Ishikawa (cell line): ENCODE results near the gene CTNNB1.

Source experiments
- CEBPB ChIP-seq: IDR thresholded peaks from 2 replicates; pipeline ENCODE4 v1.6.1; 2012
- CREB1 ChIP-seq: IDR thresholded peaks from 2 replicates; pipeline ENCODE4 v1.6.1; 2012; ENCODE audit warnings: low read depth
- EGR1 ChIP-seq: IDR thresholded peaks from 2 replicates; pipeline ENCODE4 v1.6.1; 2012
- EP300 ChIP-seq: IDR thresholded peaks from 2 replicates; pipeline ENCODE4 v1.6.1; 2012; ENCODE audit warnings: borderline replicate concordance
- FOXM1 ChIP-seq: IDR thresholded peaks from 2 replicates; pipeline ENCODE4 v1.6.1; 2012; ENCODE audit warnings: low read depth, borderline replicate concordance
- NFIC ChIP-seq: IDR thresholded peaks from 2 replicates; pipeline ENCODE4 v1.6.1; 2012
- RAD21 ChIP-seq: IDR thresholded peaks from 2 replicates; pipeline ENCODE4 v1.6.1; 2012; ENCODE audit warnings: low read depth
- TAF1 ChIP-seq: IDR thresholded peaks from 2 replicates; pipeline ENCODE4 v1.6.1; 2012; ENCODE audit warnings: low read depth, mild to moderate bottlenecking
- TCF12 ChIP-seq: IDR thresholded peaks from 2 replicates; pipeline ENCODE4 v1.6.1; 2012; ENCODE audit warnings: low read depth
- TEAD4 ChIP-seq: IDR thresholded peaks from 2 replicates; pipeline ENCODE4 v1.6.1; 2012
- USF1 ChIP-seq: IDR thresholded peaks from 2 replicates; pipeline ENCODE4 v1.6.1; 2012
- YY1 ChIP-seq: IDR thresholded peaks from 2 replicates; pipeline ENCODE4 v1.6.1; 2012; ENCODE audit warnings: low read depth
- ZBTB7A ChIP-seq: IDR thresholded peaks from 2 replicates; pipeline ENCODE4 v1.6.1; 2012; ENCODE audit warnings: low read depth
- TF ChIP-seq, protein P1 (sequence below): IDR thresholded peaks from 2 replicates; pipeline ENCODE4 v1.6.1; 2012; ENCODE audit warnings: low read depth, mild to moderate bottlenecking
- TF ChIP-seq, protein P2 (sequence below): IDR thresholded peaks from 2 replicates; pipeline ENCODE4 v1.6.1; 2012

Gene CTNNB1

DNA sequence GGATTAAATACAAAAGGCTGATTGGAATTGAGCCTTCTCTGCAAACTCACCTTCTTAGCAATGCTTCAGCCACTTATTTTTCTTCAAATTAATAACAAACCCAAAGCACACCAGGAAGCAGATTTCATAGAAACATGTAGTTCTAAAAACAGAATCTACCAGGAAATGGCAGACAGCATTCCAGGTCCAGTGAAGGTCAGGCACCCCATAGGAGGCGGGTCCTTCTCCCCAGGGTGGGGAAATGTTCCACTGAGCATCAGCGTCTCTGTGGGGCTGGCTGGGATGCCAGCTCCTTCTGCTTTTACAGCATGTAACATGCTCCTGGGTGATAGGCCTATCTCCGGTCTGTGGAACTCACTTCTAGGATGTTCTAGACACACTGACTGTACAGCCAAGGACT lies 49.2 kb downstream of the CTNNB1 start:
- TF ChIP-seq RAD21 (no peak), TEAD4 (no peak), EP300 (no peak), YY1 (no peak), CEBPB (no peak), TAF1 (no peak), FOXM1 (no peak), ZBTB7A (no peak), NFIC (no peak), CREB1 (no peak), EGR1 (no peak), USF1 (no peak), TCF12 (no peak)
- TF ChIP-seq, protein P1, sequence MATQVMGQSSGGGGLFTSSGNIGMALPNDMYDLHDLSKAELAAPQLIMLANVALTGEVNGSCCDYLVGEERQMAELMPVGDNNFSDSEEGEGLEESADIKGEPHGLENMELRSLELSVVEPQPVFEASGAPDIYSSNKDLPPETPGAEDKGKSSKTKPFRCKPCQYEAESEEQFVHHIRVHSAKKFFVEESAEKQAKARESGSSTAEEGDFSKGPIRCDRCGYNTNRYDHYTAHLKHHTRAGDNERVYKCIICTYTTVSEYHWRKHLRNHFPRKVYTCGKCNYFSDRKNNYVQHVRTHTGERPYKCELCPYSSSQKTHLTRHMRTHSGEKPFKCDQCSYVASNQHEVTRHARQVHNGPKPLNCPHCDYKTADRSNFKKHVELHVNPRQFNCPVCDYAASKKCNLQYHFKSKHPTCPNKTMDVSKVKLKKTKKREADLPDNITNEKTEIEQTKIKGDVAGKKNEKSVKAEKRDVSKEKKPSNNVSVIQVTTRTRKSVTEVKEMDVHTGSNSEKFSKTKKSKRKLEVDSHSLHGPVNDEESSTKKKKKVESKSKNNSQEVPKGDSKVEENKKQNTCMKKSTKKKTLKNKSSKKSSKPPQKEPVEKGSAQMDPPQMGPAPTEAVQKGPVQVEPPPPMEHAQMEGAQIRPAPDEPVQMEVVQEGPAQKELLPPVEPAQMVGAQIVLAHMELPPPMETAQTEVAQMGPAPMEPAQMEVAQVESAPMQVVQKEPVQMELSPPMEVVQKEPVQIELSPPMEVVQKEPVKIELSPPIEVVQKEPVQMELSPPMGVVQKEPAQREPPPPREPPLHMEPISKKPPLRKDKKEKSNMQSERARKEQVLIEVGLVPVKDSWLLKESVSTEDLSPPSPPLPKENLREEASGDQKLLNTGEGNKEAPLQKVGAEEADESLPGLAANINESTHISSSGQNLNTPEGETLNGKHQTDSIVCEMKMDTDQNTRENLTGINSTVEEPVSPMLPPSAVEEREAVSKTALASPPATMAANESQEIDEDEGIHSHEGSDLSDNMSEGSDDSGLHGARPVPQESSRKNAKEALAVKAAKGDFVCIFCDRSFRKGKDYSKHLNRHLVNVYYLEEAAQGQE: no peak
- TF ChIP-seq, protein P2, sequence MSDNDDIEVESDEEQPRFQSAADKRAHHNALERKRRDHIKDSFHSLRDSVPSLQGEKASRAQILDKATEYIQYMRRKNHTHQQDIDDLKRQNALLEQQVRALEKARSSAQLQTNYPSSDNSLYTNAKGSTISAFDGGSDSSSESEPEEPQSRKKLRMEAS: no peak

DNA sequence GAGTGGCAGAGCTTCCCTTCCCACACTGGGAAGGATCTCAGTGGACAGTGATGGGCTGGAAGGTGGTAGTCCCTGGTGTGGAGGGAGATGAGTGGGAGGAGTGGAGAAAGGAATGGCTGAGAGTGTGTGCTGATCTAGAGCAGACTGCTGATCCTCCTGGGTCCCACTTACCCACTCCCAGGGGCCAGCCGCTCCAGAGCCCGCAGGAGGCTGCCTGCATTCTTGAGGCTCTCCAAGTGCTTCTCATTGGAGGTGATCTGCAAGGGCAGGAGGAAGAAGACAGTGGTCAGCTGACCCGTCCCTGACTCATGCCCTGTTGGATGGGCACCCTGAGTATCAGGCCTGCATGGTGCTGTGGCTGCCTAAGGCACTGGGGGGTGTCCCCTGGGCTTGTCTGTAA lies 50.0 kb downstream of the CTNNB1 start:
- TF ChIP-seq USF1 (no peak), YY1 (no peak), EGR1 (no peak), RAD21 (no peak), TEAD4 (no peak), CEBPB (no peak), NFIC (no peak), TCF12 (no peak), TAF1 (no peak), FOXM1 (no peak), CREB1 (no peak), ZBTB7A (no peak), EP300 (no peak)
- TF ChIP-seq, protein P1: no peak
- TF ChIP-seq, protein P2: no peak

- TF ChIP-seq USF1 (no peak), TEAD4 (no peak), TAF1 (no peak), NFIC (no peak)
- TF ChIP-seq, protein P2: no peak
Measured at GRCh38 chr3:41250825-41251224, 51.5 kb downstream of the CTNNB1 start.

DNA sequence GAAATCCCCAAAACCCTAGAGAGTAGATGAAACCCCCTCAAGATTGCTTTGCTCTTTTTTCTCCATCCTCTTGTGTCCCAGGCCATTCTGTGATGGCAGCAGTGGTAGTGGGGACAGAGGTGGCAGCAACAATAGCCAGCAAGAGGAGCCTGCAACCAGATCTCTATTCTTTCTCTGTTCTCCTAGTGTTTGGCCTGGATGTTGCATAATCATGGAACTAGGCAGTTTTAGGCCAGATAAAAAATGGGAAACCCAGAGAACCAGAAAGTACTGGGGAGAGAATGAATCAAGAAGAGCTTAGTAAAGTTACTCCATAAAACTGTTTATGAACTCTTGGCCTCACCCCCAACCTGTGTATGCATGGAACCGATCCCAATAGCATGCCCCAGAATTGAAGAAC lies 52.3 kb downstream of the CTNNB1 start:
- TF ChIP-seq ZBTB7A (no peak), USF1 (no peak), EGR1 (no peak), TAF1 (no peak), CEBPB (no peak)

DNA sequence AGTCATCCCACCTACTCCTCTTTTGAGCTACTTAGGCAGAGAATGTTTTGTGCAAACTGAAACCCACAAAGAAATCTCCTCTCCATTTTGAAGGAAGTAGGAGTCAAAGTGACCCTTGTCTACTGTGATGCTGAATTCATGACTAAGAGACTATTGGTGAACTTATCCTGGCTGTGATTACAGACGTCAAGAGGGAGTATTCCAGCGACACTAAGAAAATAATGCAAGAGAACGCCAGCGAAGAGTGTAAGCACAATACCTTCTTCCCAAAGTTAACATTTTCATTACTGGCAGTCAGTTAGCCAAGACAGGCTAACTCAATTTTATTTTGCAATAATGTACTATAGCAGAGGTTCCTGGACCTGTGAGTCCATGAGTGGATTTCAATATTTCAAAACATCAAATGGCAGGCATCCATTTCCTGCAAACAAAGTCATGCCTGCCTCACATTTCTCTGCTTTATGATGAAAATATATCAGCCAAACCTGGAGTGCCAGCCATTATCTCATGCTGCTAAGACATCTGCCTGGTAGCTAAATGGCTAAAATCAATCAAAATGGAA lies 59.0 kb downstream of the CTNNB1 start:
- TF ChIP-seq NFIC: no peak
- no peak for TF ChIP-seq EGR1
- no peak for TF ChIP-seq YY1
- no peak for TF ChIP-seq CREB1
- TF ChIP-seq USF1: no peak
- TF ChIP-seq ZBTB7A: no peak
- TF ChIP-seq TCF12: no peak
- TF ChIP-seq, protein P1: no peak
- no peak for TF ChIP-seq TAF1
- no peak for TF ChIP-seq FOXM1
